GM23338 (cell line): Measurements from ENCODE around the gene LTBP2. TPM values are rescaled to one million over a fixed set of nuclear protein-coding genes. Genes with fewer than 3 reads are reported as not detected.

ENCODE experiments used
- ATAC-seq: fragments of 200-7000 bp; cut with Tn5 transposase; 3 replicates; pipeline ENCODE4 v1.9.1; 2020
- DNase-seq: peaks from one replicate; pipeline ENCODE4 v3.0.0-alpha.2; 2015; ENCODE audit warnings: low spot score
- H2AFZ ChIP-seq: fragments of 200-600 bp; sonication (generic); 2 replicates; pipeline ENCODE4 v1.8.0; 2016; ENCODE audit warnings: antibody characterized with exemption, mild to moderate bottlenecking, moderate library complexity
- H3F3A ChIP-seq: fragments of 200-600 bp; sonication (generic); replicated peaks from 2 replicates; pipeline ENCODE4 v1.8.0; 2017; ENCODE audit warnings: antibody characterized with exemption, mixed run types, low read depth
- H3K27ac ChIP-seq: fragments of 200-600 bp; sonication (generic); 2 replicates; pipeline ENCODE4 v1.6.1; 2016; ENCODE audit warnings: low read depth
- H3K27me3 ChIP-seq: fragments of 200-600 bp; sonication (generic); 2 replicates; pipeline ENCODE4 v1.8.0; 2016; ENCODE audit warnings: mild to moderate bottlenecking, mixed run types, moderate library complexity; ENCODE audit not compliant: insufficient read depth
- H3K36me3 ChIP-seq: fragments of 200-600 bp; sonication (generic); 2 replicates; pipeline ENCODE4 v1.8.0; 2016; ENCODE audit warnings: mild to moderate bottlenecking; ENCODE audit not compliant: insufficient read depth
- H3K4me1 ChIP-seq: fragments of 200-600 bp; sonication (generic); 2 replicates; pipeline ENCODE4 v1.8.0; 2016; ENCODE audit warnings: mild to moderate bottlenecking, moderate library complexity; ENCODE audit not compliant: insufficient read depth
- H3K4me2 ChIP-seq: fragments of 200-600 bp; sonication (generic); 2 replicates; pipeline ENCODE4 v1.7.1; 2017; ENCODE audit warnings: mixed run types
- H3K4me3 ChIP-seq: fragments of 200-600 bp; sonication (generic); 2 replicates; pipeline ENCODE4 v1.6.1; 2016; ENCODE audit warnings: mixed run types
- H3K79me2 ChIP-seq: fragments of 200-600 bp; sonication (generic); replicated peaks from 2 replicates; pipeline ENCODE4 v1.8.0; 2017; ENCODE audit warnings: mild to moderate bottlenecking; ENCODE audit not compliant: insufficient read depth
- H3K9me2 ChIP-seq: fragments of 200-600 bp; sonication (generic); 2 replicates; pipeline ENCODE4 v1.8.0; 2017; ENCODE audit not compliant: insufficient read depth
- H4K20me1 ChIP-seq: fragments of 200-600 bp; sonication (generic); replicated peaks from 2 replicates; pipeline ENCODE4 v1.8.0; 2017; ENCODE audit warnings: mild to moderate bottlenecking; ENCODE audit not compliant: insufficient read depth
- H3K27ac Mint-ChIP-seq: 2 replicates; pipeline ENCODE4 v1.8.0; 2020; ENCODE audit warnings: inconsistent platforms, mild to moderate bottlenecking, moderate library complexity, mixed read lengths
- H3K27me3 Mint-ChIP-seq: 3 replicates; pipeline ENCODE4 v1.8.0; 2022; ENCODE audit warnings: low read depth, mild to moderate bottlenecking, moderate library complexity, mixed read lengths, inconsistent platforms; ENCODE audit not compliant: insufficient read depth, poor library complexity
- H3K36me3 Mint-ChIP-seq: 3 replicates; pipeline ENCODE4 v1.8.0; 2021; ENCODE audit warnings: low read depth, mild to moderate bottlenecking, inconsistent platforms, moderate library complexity, mixed read lengths
- H3K4me1 Mint-ChIP-seq: 3 replicates; pipeline ENCODE4 v1.8.0; 2020; ENCODE audit warnings: mild to moderate bottlenecking, inconsistent platforms, mixed read lengths
- H3K4me3 Mint-ChIP-seq: 3 replicates; pipeline ENCODE4 v1.8.0; 2021; ENCODE audit warnings: moderate library complexity, mild to moderate bottlenecking, inconsistent platforms, mixed read lengths
- H3K9me3 Mint-ChIP-seq: 3 replicates; pipeline ENCODE4 v1.8.0; 2020; ENCODE audit warnings: moderate library complexity, mild to moderate bottlenecking, inconsistent platforms, mixed read lengths
- CREB1 ChIP-seq: fragments of 250-450 bp; sonication (Bioruptor Pico); IDR thresholded peaks from 2 replicates; pipeline ENCODE4 v1.5.0; 2020; ENCODE audit warnings: low read depth, mild to moderate bottlenecking, moderate library complexity
- ETS1 ChIP-seq: IDR thresholded peaks from 2 replicates; pipeline ENCODE4 v1.6.1; 2016; ENCODE audit warnings: antibody characterized with exemption
- EZH2phosphoT487 ChIP-seq: fragments of 200-600 bp; sonication (generic); IDR thresholded peaks from one replicate; pipeline ENCODE4 v1.8.1; 2018; ENCODE audit warnings: antibody characterized with exemption; ENCODE audit not compliant: unreplicated experiment
- JUNB ChIP-seq: IDR thresholded peaks from one replicate; pipeline ENCODE4 v1.6.1; 2016; ENCODE audit warnings: antibody characterized with exemption; ENCODE audit not compliant: unreplicated experiment
- NANOG ChIP-seq: IDR thresholded peaks from 2 replicates; pipeline ENCODE4 v1.6.1; 2016; ENCODE audit warnings: antibody characterized with exemption, borderline replicate concordance
- POLR2AphosphoS5 ChIP-seq: IDR thresholded peaks from 2 replicates; pipeline ENCODE4 v1.6.1; 2016; ENCODE audit warnings: antibody characterized with exemption, low read depth
- STAT1 ChIP-seq: IDR thresholded peaks from one replicate; pipeline ENCODE4 v1.6.1; 2016; ENCODE audit warnings: antibody characterized with exemption; ENCODE audit not compliant: unreplicated experiment
- ZNF462 ChIP-seq: fragments of 250-450 bp; sonication (Bioruptor Pico); IDR thresholded peaks from 2 replicates; pipeline ENCODE4 v1.5.0; 2020; ENCODE audit warnings: mild to moderate bottlenecking, moderate library complexity
- polyA plus RNA-seq: library from polyadenylated mRNA; unstranded; fragments of >200 nt; fragmentation: Nextera tagmentation; extraction: Ambion mirVana; gene quantifications from 2 replicates; pipeline ENCODE4 v1.2.1, GENCODE V29; 2016
- total RNA-seq: library from RNA; depleted of rRNA; stranded (reverse); fragments of >200 nt; shearing (Covaris generic); gene quantifications from 2 replicates; pipeline ENCODE4 v1.2.3, GENCODE V29; 2014

Gene LTBP2
- total and polyA plus RNA-seq, 2 experiments from 2014 or later = 0.27 to 0.49 TPM

GRCh38 chr14:74604157-74604556 lies 7.9 kb downstream of the LTBP2 start (continued):
- no peak for TF ChIP-seq ZNF462 (CRISPR knock-in tag)
- TF ChIP-seq POLR2AphosphoS5 = no peak

- Histone ChIP-seq H4K20me1 (no peaks in the 10 kb centered on the region), H2AFZ (no peak overlapping the region), H3F3A (no peaks in the 10 kb centered on the region), H3K79me2 (no peaks in the 10 kb centered on the region), H3K27me3 (no peaks in the 10 kb centered on the region), H3K27ac (no peak overlapping the region), H3K4me1 (no peaks in the 10 kb centered on the region), H3K36me3 (no peaks in the 10 kb centered on the region), H3K4me2 (no peak overlapping the region), H3K4me3 (no peak overlapping the region), H3K9me2 (no peaks in the 10 kb centered on the region)
- DNase-seq (no peak), ATAC-seq (no peak)
- Mint-ChIP-seq H3K27me3 (peaks cover 2% of the 10 kb centered on the region), H3K4me3 (no peak overlapping the region), H3K27ac (no peak overlapping the region), H3K4me1 (no peaks in the 10 kb centered on the region), H3K9me3 (no peaks in the 10 kb centered on the region; the same call in 2 of the 3 replicates), H3K36me3 (no peaks in the 10 kb centered on the region)
- TF ChIP-seq JUNB (no peak), STAT1 (no peak), EZH2phosphoT487 (no peak), ETS1 (no peak), CREB1 (CRISPR knock-in tag) (no peak), ZNF462 (CRISPR knock-in tag) (no peak), NANOG (no peak)
Measured at GRCh38 chr14:74601982-74602381, 10.1 kb downstream of the LTBP2 start.
